Common myeloid progenitor, CD34-positive (primary cell): ENCODE results near the gene ALCAM.

Experiments used
- CTCF ChIA-PET: fragments of 350-600 bp; sonication (Branson Sonifier 250); formaldehyde crosslinking; loops from one replicate; lab custom pipeline; 2021; ENCODE audit warnings: antibody characterized with exemption; lab: Charles Lee
- POLR2A ChIA-PET: fragments of 350-600 bp; sonication (Branson Sonifier 250); formaldehyde crosslinking; loops from one replicate; lab custom pipeline; 2021; ENCODE audit warnings: antibody characterized with exemption; lab: Charles Lee
- DNase-seq, 3 donors: peaks; one replicate each; pipeline versions ENCODE4 v3.0.0 to v3.0.0-alpha.2; 2013
- H3K27ac ChIP-seq, 2 experiments: 1 replicate in 1 of 2; 2 replicates in 1 of 2; pipeline ENCODE4 v1.7.0; 2013; ENCODE audit warnings: inconsistent platforms in 2 of 2, low read length in 2 of 2, mild to moderate bottlenecking in 2 of 2, low read depth in 1 of 2, moderate library complexity in 1 of 2; ENCODE audit not compliant: severe bottlenecking in 2 of 2, insufficient read depth in 1 of 2, poor library complexity in 1 of 2
- H3K27me3 ChIP-seq, 5 experiments: replicated peaks in 2 of 5; 1 replicate in 3 of 5; 2 replicates in 2 of 5; pipeline versions ENCODE4 v1.6.1 to v1.7.0; 2013; ENCODE audit warnings: low read length in 4 of 5, mild to moderate bottlenecking in 2 of 5, moderate library complexity in 2 of 5, inconsistent platforms in 1 of 5; ENCODE audit not compliant: insufficient read depth in 5 of 5, control insufficient read depth in 4 of 5
- H3K36me3 ChIP-seq, 4 experiments: 1 replicate in 2 of 4; 2 replicates in 2 of 4; pipeline versions ENCODE4 v1.6.1 to v1.7.0; 2013; ENCODE audit warnings: low read length in 3 of 4, control low read depth in 1 of 4, mild to moderate bottlenecking in 1 of 4; ENCODE audit not compliant: control insufficient read depth in 4 of 4, insufficient read depth in 4 of 4
- H3K4me1 ChIP-seq, 4 experiments: 1 replicate in 3 of 4; 2 replicates in 1 of 4; pipeline versions ENCODE4 v1.6.1 to v1.7.1; 2013; ENCODE audit warnings: low read length in 3 of 4, mild to moderate bottlenecking in 3 of 4, control low read depth in 1 of 4, inconsistent platforms in 1 of 4, moderate library complexity in 1 of 4; ENCODE audit not compliant: control insufficient read depth in 4 of 4, insufficient read depth in 4 of 4; ENCODE audit errors: control extremely low read depth in 1 of 4
- H3K4me3 ChIP-seq, 7 experiments: 1 replicate in 4 of 7; 2 replicates in 3 of 7; pipeline versions ENCODE4 v1.5.1 to v1.7.0; 2013; ENCODE audit warnings: mild to moderate bottlenecking in 7 of 7, low read length in 6 of 7, moderate library complexity in 6 of 7, inconsistent platforms in 2 of 7, low read depth in 2 of 7, control low read depth in 1 of 7; ENCODE audit not compliant: insufficient read depth in 4 of 7, control insufficient read depth in 1 of 7; ENCODE audit errors: extremely low read depth in 1 of 7
- H3K9me3 ChIP-seq, 5 experiments: 1 replicate in 4 of 5; 2 replicates in 1 of 5; pipeline versions ENCODE4 v1.6.1 to v1.7.1; 2013; ENCODE audit warnings: low read length in 4 of 5, mild to moderate bottlenecking in 2 of 5, inconsistent platforms in 1 of 5, low read depth in 1 of 5, moderate library complexity in 1 of 5; ENCODE audit not compliant: control insufficient read depth in 4 of 5, insufficient read depth in 2 of 5; ENCODE audit errors: control extremely low read depth in 1 of 5
- WGBS: methylation state at CpG from one replicate; pipeline ENCODE4 v1.1.5; 2013; ENCODE audit not compliant: insufficient coverage; 5-methylcytosine and 5-hydroxymethylcytosine counted together

The ALCAM gene

GRCh38 chr3:105328338-105328730 is 38.4 kb upstream of the ALCAM start:
- Histone ChIP-seq H3K4me1 (no peaks in the 10 kb centered on the region), H3K27ac (no peak overlapping the region), H3K36me3 (no peaks in the 10 kb centered on the region), H3K9me3 (peaks cover 0 to 7% (median 2%) of the 10 kb centered on the region in 5 experiments), H3K4me3 (no peak overlapping the region), H3K27me3 (no peaks in the 10 kb centered on the region)
- WGBS: 100% methylated on average over 1 of the region's 2 CpGs
- DNase-seq: no peak
- CTCF ChIA-PET: interaction anchor here (0.6 to 1.0 kb wide), 2 partner anchors 9 to 165 kb away, joined by 3 to 4 read pairs; no protein-coding TSS in a partner anchor
- POLR2A ChIA-PET: no interaction called here

GRCh38 chr3:105332961-105333360 is 33.7 kb upstream of the ALCAM start:
- no peak for DNase-seq
- ChIA-PET POLR2A (no interaction called here), CTCF (no interaction called here)
- Histone ChIP-seq H3K4me1 (no peaks in the 10 kb centered on the region), H3K27ac (no peak overlapping the region), H3K36me3 (no peaks in the 10 kb centered on the region), H3K27me3 (no peaks in the 10 kb centered on the region), H3K4me3 (no peak overlapping the region), H3K9me3 (peaks cover 0 to 7% (median 2%) of the 10 kb centered on the region in 5 experiments)
- no CpG with 5 or more reads among the region's 1 CpG for WGBS

DNA sequence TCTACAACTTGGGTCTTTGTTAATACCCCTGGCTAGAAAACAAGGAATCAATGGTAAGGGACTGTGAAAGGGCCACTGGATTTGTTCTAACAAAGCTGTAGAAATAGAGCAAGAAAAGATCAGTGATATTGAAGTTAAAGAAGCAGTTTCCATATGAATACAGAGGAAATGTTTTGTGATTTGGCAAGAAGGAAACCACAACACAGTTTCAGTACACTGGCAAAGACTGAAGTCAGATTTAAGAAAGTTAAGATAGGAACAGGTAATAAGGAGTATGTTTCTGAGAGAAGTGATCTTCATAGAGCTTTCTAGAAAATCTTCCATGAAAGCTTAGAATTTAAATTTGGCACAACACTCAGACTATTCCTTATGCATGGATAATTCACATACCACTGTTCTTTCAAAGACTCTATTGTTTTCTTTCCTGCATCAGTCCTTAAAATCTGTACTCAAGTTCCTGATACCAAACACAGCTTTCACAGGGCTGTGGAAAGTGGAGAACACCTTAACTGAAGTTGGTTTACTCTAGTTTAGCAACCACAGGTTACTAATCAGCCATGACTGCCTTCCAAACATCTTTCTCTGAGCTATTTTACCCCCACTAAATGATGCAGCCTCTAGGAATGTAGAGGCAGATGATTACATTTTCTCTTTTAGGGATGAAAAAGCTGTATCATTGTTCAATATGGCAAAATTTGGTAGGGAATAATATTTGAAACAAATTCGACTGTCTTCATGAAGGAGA is 32.4 kb upstream of the ALCAM start:
- ChIA-PET POLR2A (no interaction called here), CTCF (no interaction called here)
- H3K27ac ChIP-seq: no peak overlapping the region
- no peak overlapping the region for H3K4me3 ChIP-seq
- DNase-seq: no peak
- H3K4me1 ChIP-seq: no peaks in the 10 kb centered on the region
- no peaks in the 10 kb centered on the region for H3K27me3 ChIP-seq
- H3K9me3 ChIP-seq: peaks cover 0 to 7% (median 0%) of the 10 kb centered on the region in 5 experiments
- WGBS: no CpG with 5 or more reads among the region's 1 CpG
- H3K36me3 ChIP-seq: no peaks in the 10 kb centered on the region

- Histone ChIP-seq H3K36me3 (no peaks in the 10 kb centered on the region), H3K9me3 (no peaks in the 10 kb centered on the region), H3K4me3 (no peak overlapping the region), H3K27me3 (no peaks in the 10 kb centered on the region), H3K27ac (no peak overlapping the region), H3K4me1 (no peaks in the 10 kb centered on the region)
- WGBS: no CpG with 5 or more reads among the region's 1 CpG
- ChIA-PET POLR2A (no interaction called here), CTCF (no interaction called here)
- DNase-seq: no peak
These were observed 26.8 kb upstream of the ALCAM start for GRCh38 chr3:105339946-105340345.

- Histone ChIP-seq H3K27me3 (no peaks in the 10 kb centered on the region), H3K9me3 (no peaks in the 10 kb centered on the region), H3K4me3 (no peak overlapping the region), H3K36me3 (no peaks in the 10 kb centered on the region), H3K4me1 (no peaks in the 10 kb centered on the region), H3K27ac (no peak overlapping the region)
- ChIA-PET POLR2A (no interaction called here), CTCF (no interaction called here)
- 100% methylated on average over 4 of the region's 5 CpGs for WGBS
- no peak for DNase-seq
These were observed 22.7 kb upstream of the ALCAM start for GRCh38 chr3:105343991-105344390.

- Histone ChIP-seq H3K36me3 (no peaks in the 10 kb centered on the region), H3K27me3 (no peaks in the 10 kb centered on the region), H3K9me3 (no peaks in the 10 kb centered on the region), H3K4me3 (no peak overlapping the region), H3K27ac (no peak overlapping the region), H3K4me1 (no peaks in the 10 kb centered on the region)
- DNase-seq: no peak
- ChIA-PET CTCF (no interaction called here), POLR2A (no interaction called here)
- WGBS: 100% methylated on average over 3 of the region's 5 CpGs
These were observed 21.6 kb upstream of the ALCAM start for GRCh38 chr3:105345156-105345555.

DNA sequence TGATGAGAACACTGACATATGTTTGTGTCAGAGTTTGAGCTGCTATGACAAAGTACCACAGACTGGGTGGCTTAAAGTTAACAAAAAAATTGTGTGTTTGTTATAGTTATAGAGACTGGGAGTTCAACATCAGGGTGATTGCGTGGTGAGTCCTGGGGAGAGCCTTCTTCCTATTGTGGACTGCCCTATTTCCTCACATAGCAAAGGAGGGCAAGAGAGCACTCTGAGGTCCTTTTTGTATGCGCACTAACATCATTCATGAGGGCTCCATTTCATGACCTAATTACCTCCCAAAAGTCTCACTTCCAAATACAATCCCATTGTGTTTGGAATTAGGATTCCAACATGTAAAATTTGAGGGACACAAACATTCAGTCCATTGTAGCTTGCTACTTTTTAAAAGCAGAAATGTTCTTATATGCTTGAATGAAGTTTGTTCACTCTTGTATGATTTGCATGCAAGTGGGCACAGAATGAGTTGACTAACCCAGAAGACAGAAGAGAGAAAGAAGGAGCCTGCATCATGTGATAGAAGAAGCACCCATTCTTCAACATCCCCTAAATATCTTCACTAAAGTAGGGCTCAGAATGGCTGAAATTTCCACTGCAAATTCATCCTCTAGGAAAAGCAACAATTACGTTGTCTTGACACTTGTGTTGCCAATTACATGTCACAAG is 18.9 kb upstream of the ALCAM start:
- 94% methylated on average over 2 of the region's 3 CpGs for WGBS
- no peak for DNase-seq
- no peaks in the 10 kb centered on the region for H3K9me3 ChIP-seq
- H3K27ac ChIP-seq: no peak overlapping the region
- ChIA-PET CTCF (no interaction called here), POLR2A (no interaction called here)
- no peak overlapping the region for H3K4me3 ChIP-seq
- peaks cover 0 to 4% (median 0%) of the 10 kb centered on the region in 5 experiments for H3K27me3 ChIP-seq
- H3K4me1 ChIP-seq: no peaks in the 10 kb centered on the region
- no peaks in the 10 kb centered on the region for H3K36me3 ChIP-seq
